Upper lobe of right lung (tissue), 1 donor: ENCODE results near the gene GPLD1. TPM values are rescaled to one million over a fixed set of nuclear protein-coding genes. Genes with fewer than 3 reads are reported as not detected.

Source experiments
- ATAC-seq: fragments of 200-7000 bp; cut with Tn5 transposase; one replicate; pipeline ENCODE4 v1.9.1; 2020; ENCODE audit warnings: mild to moderate bottlenecking, moderate library complexity
- DNase-seq: peaks from one replicate; pipeline ENCODE4 v3.0.0-alpha.2; 2020
- H3K27ac ChIP-seq: fragments of 200-600 bp; one replicate; pipeline ENCODE4 v1.8.0; 2022
- H3K27me3 ChIP-seq: fragments of 200-600 bp; one replicate; pipeline ENCODE4 v1.8.0; 2022; ENCODE audit warnings: mild to moderate bottlenecking
- H3K36me3 ChIP-seq: fragments of 200-600 bp; one replicate; pipeline ENCODE4 v1.8.0; 2022
- H3K4me1 ChIP-seq: fragments of 200-600 bp; one replicate; pipeline ENCODE4 v1.8.0; 2022
- H3K4me3 ChIP-seq: fragments of 200-600 bp; one replicate; pipeline ENCODE4 v1.8.0; 2022; ENCODE audit warnings: mild to moderate bottlenecking
- H3K9me3 ChIP-seq: fragments of 200-600 bp; one replicate; pipeline ENCODE4 v1.8.0; 2022
- intact Hi-C: fragments of 100-400 bp; cut with DNase I; formaldehyde crosslinking; loops from one replicate; pipeline ENCODE4 v1.11.0; 2022
- total RNA-seq: library from RNA; stranded (reverse); fragmentation: NEBNext Ultra II Directional; extraction: Animal tissue kit (Norgen Biotek cat#: 25700); gene quantifications from one replicate; pipeline ENCODE4 v1.2.1, GENCODE V29; 2021
- TF ChIP-seq, protein P1 (sequence below): fragments of 200-600 bp; IDR thresholded peaks from one replicate; pipeline ENCODE4 v1.8.0; 2022; ENCODE audit warnings: antibody characterized with exemption
- donor health status: DM: no; HTN: yes; CAD: no; lungs with severe emphysema.

GPLD1 gene
- total RNA-seq, 1 donor from 2014 or later: 3.1 TPM

DNA sequence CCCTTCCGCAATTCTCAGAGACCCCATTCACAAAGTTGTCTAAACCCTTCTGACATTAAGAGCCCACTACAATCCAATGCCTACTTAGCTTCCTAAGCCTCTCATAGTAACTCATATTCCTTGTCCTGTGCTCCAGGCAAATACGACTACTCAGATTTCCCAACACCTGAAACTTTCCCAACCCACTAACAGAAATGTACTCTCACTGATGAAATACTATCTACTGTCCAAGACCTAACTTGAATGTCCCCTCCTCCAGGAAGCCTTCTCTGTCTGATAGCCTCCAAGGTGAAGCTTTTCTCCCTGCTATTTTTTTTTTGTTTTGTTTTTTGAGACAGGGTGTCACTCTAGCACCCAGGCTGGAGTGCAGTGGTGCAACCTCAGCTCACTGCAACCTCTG lies 30.4 kb downstream of the GPLD1 start:
- Histone ChIP-seq H3K9me3 (no peaks in the 10 kb centered on the region), H3K36me3 (no peaks in the 10 kb centered on the region), H3K4me1 (no peaks in the 10 kb centered on the region), H3K4me3 (no peak overlapping the region), H3K27ac (no peak overlapping the region), H3K27me3 (no peaks in the 10 kb centered on the region)
- DNase-seq: no peak
- no peak for ATAC-seq
- intact Hi-C loops: no loop called here
- TF ChIP-seq, protein P1, sequence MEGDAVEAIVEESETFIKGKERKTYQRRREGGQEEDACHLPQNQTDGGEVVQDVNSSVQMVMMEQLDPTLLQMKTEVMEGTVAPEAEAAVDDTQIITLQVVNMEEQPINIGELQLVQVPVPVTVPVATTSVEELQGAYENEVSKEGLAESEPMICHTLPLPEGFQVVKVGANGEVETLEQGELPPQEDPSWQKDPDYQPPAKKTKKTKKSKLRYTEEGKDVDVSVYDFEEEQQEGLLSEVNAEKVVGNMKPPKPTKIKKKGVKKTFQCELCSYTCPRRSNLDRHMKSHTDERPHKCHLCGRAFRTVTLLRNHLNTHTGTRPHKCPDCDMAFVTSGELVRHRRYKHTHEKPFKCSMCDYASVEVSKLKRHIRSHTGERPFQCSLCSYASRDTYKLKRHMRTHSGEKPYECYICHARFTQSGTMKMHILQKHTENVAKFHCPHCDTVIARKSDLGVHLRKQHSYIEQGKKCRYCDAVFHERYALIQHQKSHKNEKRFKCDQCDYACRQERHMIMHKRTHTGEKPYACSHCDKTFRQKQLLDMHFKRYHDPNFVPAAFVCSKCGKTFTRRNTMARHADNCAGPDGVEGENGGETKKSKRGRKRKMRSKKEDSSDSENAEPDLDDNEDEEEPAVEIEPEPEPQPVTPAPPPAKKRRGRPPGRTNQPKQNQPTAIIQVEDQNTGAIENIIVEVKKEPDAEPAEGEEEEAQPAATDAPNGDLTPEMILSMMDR: no peak

DNA sequence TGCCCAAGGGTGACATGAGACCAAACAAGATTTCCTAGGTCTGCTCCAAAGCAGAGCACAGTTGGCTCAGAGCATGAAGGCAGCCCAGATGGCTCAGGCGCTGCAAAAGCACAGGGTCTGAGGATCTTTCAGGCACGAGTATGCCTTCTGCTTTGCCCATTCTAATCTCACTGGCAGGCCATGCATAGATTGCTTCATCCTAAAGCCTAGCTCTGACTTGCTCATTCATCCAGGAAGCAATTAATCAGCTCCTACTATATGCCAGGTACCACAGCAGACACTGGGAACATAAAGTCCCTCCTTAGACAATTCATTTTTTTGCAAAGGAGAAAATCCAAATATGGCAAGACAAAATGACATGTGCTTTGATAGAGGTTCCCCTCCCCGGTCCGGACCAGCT lies 31.2 kb downstream of the GPLD1 start:
- Histone ChIP-seq H3K27ac (no peak overlapping the region), H3K9me3 (no peaks in the 10 kb centered on the region), H3K4me1 (no peaks in the 10 kb centered on the region), H3K4me3 (no peak overlapping the region), H3K27me3 (no peaks in the 10 kb centered on the region), H3K36me3 (no peaks in the 10 kb centered on the region)
- ATAC-seq: no peak
- DNase-seq: no peak
- intact Hi-C loops: no loop called here
- TF ChIP-seq, protein P1: no peak

DNA sequence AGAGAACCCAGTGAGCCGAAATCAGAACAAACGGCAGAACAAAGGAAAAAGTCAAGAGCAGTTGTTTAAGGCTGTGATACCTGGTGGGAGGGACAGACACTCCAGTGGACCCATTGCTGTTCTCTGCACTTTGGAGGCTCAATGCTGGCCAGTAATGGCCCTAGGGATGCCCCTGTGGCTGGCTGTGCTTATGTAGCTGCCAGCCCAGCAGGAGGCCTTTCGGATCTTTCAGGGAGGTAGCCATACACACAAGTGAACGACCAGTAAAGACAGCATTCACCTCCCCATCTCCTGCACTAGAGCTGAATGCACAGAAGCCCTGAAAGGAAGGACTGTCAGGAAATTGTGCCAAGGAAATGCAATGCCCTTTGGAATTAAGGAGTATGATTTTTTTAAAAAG lies 34.3 kb downstream of the GPLD1 start:
- ATAC-seq (no peak), DNase-seq (no peak)
- H3K27me3 ChIP-seq: no peaks in the 10 kb centered on the region
- no peaks in the 10 kb centered on the region for H3K9me3 ChIP-seq
- no peak overlapping the region for H3K27ac ChIP-seq
- TF ChIP-seq, protein P1: no peak
- intact Hi-C loops: no loop called here
- no peaks in the 10 kb centered on the region for H3K36me3 ChIP-seq
- no peak overlapping the region for H3K4me3 ChIP-seq
- H3K4me1 ChIP-seq: no peaks in the 10 kb centered on the region

DNA sequence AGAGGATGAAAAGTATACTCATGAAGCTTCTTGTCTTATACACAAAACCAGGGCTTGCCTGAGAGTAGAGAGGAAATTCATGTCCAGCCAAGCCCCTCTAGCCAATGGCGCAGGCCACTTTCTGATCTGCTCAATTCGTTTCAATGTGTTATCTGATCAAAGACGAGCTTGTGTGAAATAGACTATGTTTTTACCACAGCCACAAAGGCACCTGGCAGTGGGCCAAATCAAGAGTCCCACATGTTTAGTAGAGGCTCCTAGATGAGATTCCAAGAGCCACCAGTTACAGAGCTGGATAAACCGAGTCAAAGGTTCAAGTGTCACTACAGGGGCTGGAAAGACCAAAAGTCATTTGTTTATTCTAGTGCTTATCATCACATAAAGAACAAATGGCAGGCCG lies 34.9 kb downstream of the GPLD1 start:
- DNase-seq (no peak), ATAC-seq (no peak)
- H3K27ac ChIP-seq: no peak overlapping the region

DNA sequence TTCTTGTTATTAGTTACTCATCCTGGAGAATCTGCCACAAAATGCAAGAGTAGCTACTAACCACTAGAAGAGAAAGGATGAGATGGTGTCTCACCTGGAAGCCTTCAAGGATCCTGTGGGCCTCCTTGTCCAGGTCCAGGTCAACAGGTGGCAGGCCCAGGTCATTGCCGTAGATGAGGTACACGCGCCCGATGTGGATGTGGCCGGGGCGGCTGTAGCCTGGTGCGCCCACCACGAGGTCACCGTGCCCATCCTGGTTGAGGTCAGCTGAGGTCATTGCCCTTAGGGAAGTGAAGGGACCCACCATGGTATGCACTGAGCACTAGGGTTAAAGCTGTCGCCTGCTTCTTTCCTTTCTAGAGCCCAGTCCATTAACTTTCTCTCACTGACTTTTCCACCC lies 35.5 kb downstream of the GPLD1 start:
- Histone ChIP-seq H3K4me1 (no peaks in the 10 kb centered on the region), H3K36me3 (no peaks in the 10 kb centered on the region), H3K4me3 (no peak overlapping the region), H3K27me3 (no peaks in the 10 kb centered on the region), H3K9me3 (no peaks in the 10 kb centered on the region), H3K27ac (no peak overlapping the region)
- intact Hi-C loops: no loop called here
- ATAC-seq (no peak), DNase-seq (no peak)
- TF ChIP-seq, protein P1: no peak

More for the DNA sequence above, 34.9 kb downstream of the GPLD1 start:
- Histone ChIP-seq H3K27me3 (no peaks in the 10 kb centered on the region), H3K4me1 (no peaks in the 10 kb centered on the region), H3K4me3 (no peak overlapping the region), H3K9me3 (no peaks in the 10 kb centered on the region), H3K36me3 (no peaks in the 10 kb centered on the region)
- TF ChIP-seq, protein P1: no peak
- intact Hi-C loops: no loop called here
